Measurements from ENCODE around the gene INTS7. TPM values are rescaled to one million over a fixed set of nuclear protein-coding genes. Genes with fewer than 3 reads are reported as not detected.

The INTS7 gene
- total and polyA plus RNA-seq, 11 donors, result 3.6 to 12.9 (median 9.1) TPM

- TF ChIP-seq CTCF (IDR thresholded peaks at IDR 0.05) (no peak), POLR2A (IDR thresholded peaks at IDR 0.05) (no peak)
- Histone ChIP-seq H3K36me3 (peaks cover 0 to 56% (median 50%) of the 10 kb centered on the region in 9 donors), H3K4me1 (no peaks in the 10 kb centered on the region), H3K9me3 (no peaks in the 10 kb centered on the region), H3K27me3 (no peaks in the 10 kb centered on the region), H3K27ac (no peak overlapping the region), H3K4me3 (no peak overlapping the region)
- ATAC-seq, result no peak
- WGBS, 4 donors, result 92 to 99% (median 97%) methylated on average over 4 of the region's 4 CpGs
- intact Hi-C loops (cut with DNase I), result no loop called here
- no peak for DNase-seq
Measured at GRCh38 chr1:211985556-211986264, 49.6 kb downstream of the INTS7 start.

GRCh38 chr1:211978596-211978995, 56.8 kb downstream of the INTS7 start:
- Histone ChIP-seq H3K27me3 (no peaks in the 10 kb centered on the region), H3K27ac (no peak overlapping the region), H3K4me3 (no peak overlapping the region), H3K36me3 (peaks cover 0 to 80% (median 60%) of the 10 kb centered on the region in 9 donors), H3K9me3 (no peaks in the 10 kb centered on the region), H3K4me1 (peaks cover 0 to 17% (median 0%) of the 10 kb centered on the region in 12 donors)
- intact Hi-C loops (cut with DNase I), result no loop called here
- ATAC-seq (no peak), DNase-seq (no peak)
- no peak for TF ChIP-seq POLR2A (IDR thresholded peaks at IDR 0.05)
- no peak for TF ChIP-seq CTCF (IDR thresholded peaks at IDR 0.05)
- 96 to 97% (median 97%) methylated on average over 4 of the region's 4 CpGs for WGBS, 4 donors

GRCh38 chr1:211975152-211975941, 60.0 kb downstream of the INTS7 start:
- Histone ChIP-seq H3K27me3 (no peaks in the 10 kb centered on the region), H3K4me3 (no peak overlapping the region), H3K4me1 (peaks cover 0 to 17% (median 0%) of the 10 kb centered on the region in 12 donors), H3K27ac (peak overlapping the region in 5 of 12 donors; percentile 0 to 63 (median 41)), H3K36me3 (peaks cover 0 to 58% (median 41%) of the 10 kb centered on the region in 9 donors), H3K9me3 (no peaks in the 10 kb centered on the region)
- ATAC-seq (no peak), DNase-seq (no peak)
- intact Hi-C loops (cut with DNase I), result no loop called here
- 66 to 84% (median 74%) methylated on average over 3 of the region's 3 CpGs for WGBS, 4 donors
- no peak for TF ChIP-seq CTCF (IDR thresholded peaks at IDR 0.05)
- no peak for TF ChIP-seq POLR2A (IDR thresholded peaks at IDR 0.05)

- no peaks in the 10 kb centered on the region for H3K27me3 ChIP-seq
- TF ChIP-seq POLR2A (IDR thresholded peaks at IDR 0.05) (no peak), CTCF (IDR thresholded peaks at IDR 0.05) (no peak)
- 89 to 97% (median 97%) methylated on average over 1 of the region's 1 CpG for WGBS, 4 donors
- ATAC-seq (no peak), DNase-seq (no peak)
- H3K27ac ChIP-seq, result no peak overlapping the region
- intact Hi-C loops (cut with DNase I), result no loop called here
- peaks cover 0 to 43% (median 29%) of the 10 kb centered on the region in 9 donors for H3K36me3 ChIP-seq
- peaks cover 0 to 17% (median 0%) of the 10 kb centered on the region in 12 donors for H3K4me1 ChIP-seq
- H3K4me3 ChIP-seq, result no peak overlapping the region
- no peaks in the 10 kb centered on the region for H3K9me3 ChIP-seq
Measured at GRCh38 chr1:211973541-211973940, 61.8 kb downstream of the INTS7 start.
